Activated naive CD8-positive, alpha-beta T cell (primary cell): ENCODE results near the gene F3.

Experiments
- H3K27ac Mint-ChIP-seq: one replicate; pipeline ENCODE4 v1.8.0; 2021; ENCODE audit warnings: mixed read lengths
- H3K27me3 Mint-ChIP-seq: one replicate; pipeline ENCODE4 v1.8.0; 2021; ENCODE audit warnings: mixed read lengths
- H3K36me3 Mint-ChIP-seq: one replicate; pipeline ENCODE4 v1.8.0; 2021; ENCODE audit warnings: mixed read lengths
- H3K4me1 Mint-ChIP-seq: one replicate; pipeline ENCODE4 v1.8.0; 2021; ENCODE audit warnings: low read depth, mixed read lengths
- H3K4me3 Mint-ChIP-seq: one replicate; pipeline ENCODE4 v1.8.0; 2021; ENCODE audit warnings: mild to moderate bottlenecking, mixed read lengths
- H3K9me3 Mint-ChIP-seq: one replicate; pipeline ENCODE4 v1.8.0; 2021; ENCODE audit warnings: low read depth, mixed read lengths

F3 gene

GRCh38 chr1:94562519-94563260, 21.1 kb upstream of the F3 start:
- no peak overlapping the region for H3K4me3 Mint-ChIP-seq

GRCh38 chr1:94560333-94560732, 18.8 kb upstream of the F3 start:
- Mint-ChIP-seq H3K27me3 (peaks cover 8% of the 10 kb centered on the region), H3K27ac (no peak overlapping the region), H3K4me1 (no peaks in the 10 kb centered on the region), H3K36me3 (no peaks in the 10 kb centered on the region), H3K4me3 (no peak overlapping the region), H3K9me3 (peaks cover 4% of the 10 kb centered on the region)

More at GRCh38 chr1:94562519-94563260, 21.1 kb upstream of the F3 start:
- peaks cover 7% of the 10 kb centered on the region for H3K27me3 Mint-ChIP-seq
- H3K4me1 Mint-ChIP-seq = no peaks in the 10 kb centered on the region
- no peak overlapping the region for H3K27ac Mint-ChIP-seq
- H3K36me3 Mint-ChIP-seq = no peaks in the 10 kb centered on the region
- peaks cover 4% of the 10 kb centered on the region for H3K9me3 Mint-ChIP-seq

GRCh38 chr1:94559921-94560320, 18.4 kb upstream of the F3 start:
- H3K27ac Mint-ChIP-seq = no peak overlapping the region
- H3K9me3 Mint-ChIP-seq = peaks cover 4% of the 10 kb centered on the region
- peaks cover 10% of the 10 kb centered on the region for H3K27me3 Mint-ChIP-seq
- H3K4me1 Mint-ChIP-seq = no peaks in the 10 kb centered on the region
- no peak overlapping the region for H3K4me3 Mint-ChIP-seq
- no peaks in the 10 kb centered on the region for H3K36me3 Mint-ChIP-seq

- peaks cover 6% of the 10 kb centered on the region for H3K27me3 Mint-ChIP-seq
- H3K4me3 Mint-ChIP-seq = no peak overlapping the region
- peaks cover 4% of the 10 kb centered on the region for H3K9me3 Mint-ChIP-seq
- no peak overlapping the region for H3K27ac Mint-ChIP-seq
- H3K4me1 Mint-ChIP-seq = no peaks in the 10 kb centered on the region
- no peaks in the 10 kb centered on the region for H3K36me3 Mint-ChIP-seq
Observed at GRCh38 chr1:94555091-94555490, 13.5 kb upstream of the F3 start.

GRCh38 chr1:94554580-94554979, 13.0 kb upstream of the F3 start:
- Mint-ChIP-seq H3K4me1 (no peaks in the 10 kb centered on the region), H3K36me3 (no peaks in the 10 kb centered on the region), H3K9me3 (peaks cover 4% of the 10 kb centered on the region), H3K27me3 (peaks cover 6% of the 10 kb centered on the region), H3K27ac (no peak overlapping the region), H3K4me3 (no peak overlapping the region)

- Mint-ChIP-seq H3K27ac (no peak overlapping the region), H3K27me3 (peaks cover 6% of the 10 kb centered on the region), H3K4me1 (no peaks in the 10 kb centered on the region), H3K4me3 (no peak overlapping the region), H3K36me3 (no peaks in the 10 kb centered on the region), H3K9me3 (peaks cover 4% of the 10 kb centered on the region)
Observed at GRCh38 chr1:94553931-94554330, 12.4 kb upstream of the F3 start.

GRCh38 chr1:94553323-94553730, 11.8 kb upstream of the F3 start:
- Mint-ChIP-seq H3K36me3 (no peaks in the 10 kb centered on the region), H3K27ac (no peak overlapping the region), H3K4me3 (no peak overlapping the region), H3K4me1 (no peaks in the 10 kb centered on the region), H3K9me3 (no peaks in the 10 kb centered on the region), H3K27me3 (peaks cover 3% of the 10 kb centered on the region)

- H3K9me3 Mint-ChIP-seq = no peaks in the 10 kb centered on the region
- no peak overlapping the region for H3K27ac Mint-ChIP-seq
- no peak overlapping the region for H3K4me3 Mint-ChIP-seq
- peaks cover 4% of the 10 kb centered on the region for H3K27me3 Mint-ChIP-seq
- no peaks in the 10 kb centered on the region for H3K4me1 Mint-ChIP-seq
- no peaks in the 10 kb centered on the region for H3K36me3 Mint-ChIP-seq
Observed at GRCh38 chr1:94552071-94552586, 10.6 kb upstream of the F3 start.

GRCh38 chr1:94551449-94551848, 9.9 kb upstream of the F3 start:
- H3K4me3 Mint-ChIP-seq = no peak overlapping the region
- no peak overlapping the region for H3K27ac Mint-ChIP-seq
- peaks cover 5% of the 10 kb centered on the region for H3K27me3 Mint-ChIP-seq
- H3K4me1 Mint-ChIP-seq = no peaks in the 10 kb centered on the region
- H3K9me3 Mint-ChIP-seq = no peaks in the 10 kb centered on the region
- no peaks in the 10 kb centered on the region for H3K36me3 Mint-ChIP-seq

- H3K27ac Mint-ChIP-seq = no peak overlapping the region
- H3K36me3 Mint-ChIP-seq = no peaks in the 10 kb centered on the region
- no peaks in the 10 kb centered on the region for H3K4me1 Mint-ChIP-seq
- H3K4me3 Mint-ChIP-seq = no peak overlapping the region
- H3K27me3 Mint-ChIP-seq = peaks cover 8% of the 10 kb centered on the region
- no peaks in the 10 kb centered on the region for H3K9me3 Mint-ChIP-seq
Observed at GRCh38 chr1:94550800-94551241, 9.3 kb upstream of the F3 start.

- Mint-ChIP-seq H3K27me3 (peaks cover 7% of the 10 kb centered on the region), H3K4me1 (no peaks in the 10 kb centered on the region), H3K9me3 (no peaks in the 10 kb centered on the region), H3K27ac (no peak overlapping the region), H3K4me3 (no peak overlapping the region), H3K36me3 (no peaks in the 10 kb centered on the region)
Observed at GRCh38 chr1:94550396-94550795, 8.8 kb upstream of the F3 start.

- no peaks in the 10 kb centered on the region for H3K36me3 Mint-ChIP-seq
- no peak overlapping the region for H3K4me3 Mint-ChIP-seq
- H3K27ac Mint-ChIP-seq = no peak overlapping the region
- peaks cover 10% of the 10 kb centered on the region for H3K27me3 Mint-ChIP-seq
- H3K4me1 Mint-ChIP-seq = no peaks in the 10 kb centered on the region
- no peaks in the 10 kb centered on the region for H3K9me3 Mint-ChIP-seq
Observed at GRCh38 chr1:94549706-94550105, 8.1 kb upstream of the F3 start.

GRCh38 chr1:94544706-94545490, 3.3 kb upstream of the F3 start:
- no peaks in the 10 kb centered on the region for H3K36me3 Mint-ChIP-seq
- no peak overlapping the region for H3K4me3 Mint-ChIP-seq
- no peak overlapping the region for H3K27ac Mint-ChIP-seq
- no peaks in the 10 kb centered on the region for H3K9me3 Mint-ChIP-seq
- H3K27me3 Mint-ChIP-seq = peaks cover 27% of the 10 kb centered on the region
- peaks cover 18% of the 10 kb centered on the region for H3K4me1 Mint-ChIP-seq

GRCh38 chr1:94543893-94544635, 2.5 kb upstream of the F3 start:
- Mint-ChIP-seq H3K27me3 (peaks cover 35% of the 10 kb centered on the region), H3K4me3 (no peak overlapping the region), H3K36me3 (no peaks in the 10 kb centered on the region), H3K4me1 (peaks cover 18% of the 10 kb centered on the region), H3K27ac (no peak overlapping the region), H3K9me3 (no peaks in the 10 kb centered on the region)

GRCh38 chr1:94543001-94543400, 1.4 kb upstream of the F3 start:
- Mint-ChIP-seq H3K27ac (no peak overlapping the region), H3K36me3 (no peaks in the 10 kb centered on the region), H3K9me3 (no peaks in the 10 kb centered on the region), H3K27me3 (peaks cover 34% of the 10 kb centered on the region), H3K4me3 (peak overlapping the region; percentile 86), H3K4me1 (peaks cover 18% of the 10 kb centered on the region)
